SK-N-MC (cell line): ENCODE results near the gene PPIC.

Experiments used
- EZH2 ChIP-seq: fragments of 200-600 bp; sonication (generic); IDR thresholded peaks from one replicate; pipeline ENCODE4 v1.6.1; 2017; ENCODE audit warnings: antibody characterized with exemption
- FOXP2 ChIP-seq: optimal IDR thresholded peaks from 2 replicates; pipeline ENCODE3; 2011; ENCODE audit warnings: mild to moderate bottlenecking, moderate library complexity; ENCODE audit not compliant: insufficient read depth; ENCODE audit errors: extremely low read length, control extremely low read depth
- POLR2AphosphoS5 ChIP-seq: IDR thresholded peaks from 2 replicates; pipeline ENCODE4 v1.6.1; 2012; ENCODE audit warnings: mild to moderate bottlenecking, low read depth, low read length, borderline replicate concordance

DNA sequence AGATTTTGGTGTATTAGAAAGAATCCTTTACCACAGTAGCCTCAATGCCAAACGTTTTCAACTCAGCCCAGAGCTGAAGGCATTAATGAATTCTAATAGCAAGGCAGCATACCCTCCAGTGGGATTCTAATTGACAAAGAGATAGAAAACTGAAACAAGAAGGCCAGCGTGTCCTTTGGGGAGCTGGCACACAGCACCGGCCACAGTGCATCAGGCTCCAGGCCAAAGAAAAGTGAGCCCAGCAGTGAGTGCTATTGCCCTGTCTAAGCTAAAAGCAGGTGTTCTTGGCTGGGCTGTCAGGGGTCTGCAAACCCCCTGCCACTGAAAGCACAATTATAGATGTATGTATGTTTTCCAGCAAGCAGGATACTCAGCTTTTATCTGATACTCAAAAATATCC is 40.4 kb downstream of the PPIC start:
- TF ChIP-seq EZH2, result no peak
- TF ChIP-seq POLR2AphosphoS5, result no peak
- TF ChIP-seq FOXP2, result no peak
